ENCODE data around the gene CRAT.

- TF ChIP-seq, protein P1, sequence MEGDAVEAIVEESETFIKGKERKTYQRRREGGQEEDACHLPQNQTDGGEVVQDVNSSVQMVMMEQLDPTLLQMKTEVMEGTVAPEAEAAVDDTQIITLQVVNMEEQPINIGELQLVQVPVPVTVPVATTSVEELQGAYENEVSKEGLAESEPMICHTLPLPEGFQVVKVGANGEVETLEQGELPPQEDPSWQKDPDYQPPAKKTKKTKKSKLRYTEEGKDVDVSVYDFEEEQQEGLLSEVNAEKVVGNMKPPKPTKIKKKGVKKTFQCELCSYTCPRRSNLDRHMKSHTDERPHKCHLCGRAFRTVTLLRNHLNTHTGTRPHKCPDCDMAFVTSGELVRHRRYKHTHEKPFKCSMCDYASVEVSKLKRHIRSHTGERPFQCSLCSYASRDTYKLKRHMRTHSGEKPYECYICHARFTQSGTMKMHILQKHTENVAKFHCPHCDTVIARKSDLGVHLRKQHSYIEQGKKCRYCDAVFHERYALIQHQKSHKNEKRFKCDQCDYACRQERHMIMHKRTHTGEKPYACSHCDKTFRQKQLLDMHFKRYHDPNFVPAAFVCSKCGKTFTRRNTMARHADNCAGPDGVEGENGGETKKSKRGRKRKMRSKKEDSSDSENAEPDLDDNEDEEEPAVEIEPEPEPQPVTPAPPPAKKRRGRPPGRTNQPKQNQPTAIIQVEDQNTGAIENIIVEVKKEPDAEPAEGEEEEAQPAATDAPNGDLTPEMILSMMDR (conservative IDR thresholded peaks at IDR 0.05; ENCODE audit: low read depth, low read length), result no peak
- no peak for TF ChIP-seq EZH2phosphoT487 (IDR thresholded peaks at IDR 0.05; ENCODE audit: borderline replicate concordance, low read length)
- TF ChIP-seq EZH2 (IDR thresholded peaks at IDR 0.05; ENCODE audit: low read length, unreplicated experiment), result no peak
Measured at GRCh38 chr9:129075996-129076639, 34.5 kb downstream of the CRAT start.
